ENCODE results near the gene TMSB4X. TPM values are rescaled to one million over a fixed set of nuclear protein-coding genes. Genes with fewer than 3 reads are reported as not detected.
"Not testable (repeated sequence)": the region's sequence is repeated elsewhere in the genome, so short reads cannot be mapped to it uniquely, and the experiment has no call there.

Gene TMSB4X
- total RNA-seq, 1 experiment from 2014 or later, result 1,095 TPM

DNA sequence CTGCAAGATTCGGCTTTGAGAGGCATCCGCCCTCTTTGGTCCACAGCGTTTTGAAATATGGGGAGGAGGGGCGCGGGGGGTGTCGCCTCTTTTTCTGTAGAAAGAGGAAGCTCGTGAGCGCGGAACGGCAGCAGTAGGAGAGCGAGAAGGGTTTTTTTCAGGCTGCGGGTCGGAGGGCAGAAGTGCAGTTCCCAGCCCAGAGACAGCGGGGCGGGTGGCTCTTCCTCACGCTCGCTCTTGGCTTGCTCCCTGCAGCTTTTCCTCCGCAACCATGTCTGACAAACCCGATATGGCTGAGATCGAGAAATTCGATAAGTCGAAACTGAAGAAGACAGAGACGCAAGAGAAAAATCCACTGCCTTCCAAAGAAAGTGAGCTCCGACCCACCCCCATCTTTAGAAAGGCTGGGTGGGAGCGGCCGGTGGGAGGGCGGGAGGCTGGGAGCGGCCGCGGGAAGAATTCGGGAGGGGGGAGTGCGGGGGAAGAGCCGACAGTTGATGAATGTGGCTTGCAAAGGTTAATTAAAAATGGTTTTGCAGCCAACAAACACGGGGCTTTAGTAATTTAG is 1.2 kb downstream of the TMSB4X start:
- TF ChIP-seq, protein P1, sequence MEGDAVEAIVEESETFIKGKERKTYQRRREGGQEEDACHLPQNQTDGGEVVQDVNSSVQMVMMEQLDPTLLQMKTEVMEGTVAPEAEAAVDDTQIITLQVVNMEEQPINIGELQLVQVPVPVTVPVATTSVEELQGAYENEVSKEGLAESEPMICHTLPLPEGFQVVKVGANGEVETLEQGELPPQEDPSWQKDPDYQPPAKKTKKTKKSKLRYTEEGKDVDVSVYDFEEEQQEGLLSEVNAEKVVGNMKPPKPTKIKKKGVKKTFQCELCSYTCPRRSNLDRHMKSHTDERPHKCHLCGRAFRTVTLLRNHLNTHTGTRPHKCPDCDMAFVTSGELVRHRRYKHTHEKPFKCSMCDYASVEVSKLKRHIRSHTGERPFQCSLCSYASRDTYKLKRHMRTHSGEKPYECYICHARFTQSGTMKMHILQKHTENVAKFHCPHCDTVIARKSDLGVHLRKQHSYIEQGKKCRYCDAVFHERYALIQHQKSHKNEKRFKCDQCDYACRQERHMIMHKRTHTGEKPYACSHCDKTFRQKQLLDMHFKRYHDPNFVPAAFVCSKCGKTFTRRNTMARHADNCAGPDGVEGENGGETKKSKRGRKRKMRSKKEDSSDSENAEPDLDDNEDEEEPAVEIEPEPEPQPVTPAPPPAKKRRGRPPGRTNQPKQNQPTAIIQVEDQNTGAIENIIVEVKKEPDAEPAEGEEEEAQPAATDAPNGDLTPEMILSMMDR (IDR thresholded peaks at IDR 0.05; ENCODE audit: insufficient read depth in 1 of 2, low read depth in 1 of 2, low read length in 1 of 2, severe bottlenecking in 1 of 2, unreplicated experiment in 1 of 2), result no peak
- peaks cover 6% of the 10 kb centered on the region for H3K4me1 ChIP-seq
- peak overlapping the region; percentile 67 for H3K4me3 ChIP-seq (ENCODE audit: low read depth, low read length)
- H3K36me3 ChIP-seq (ENCODE audit: control insufficient read depth, insufficient read depth, low read length), result no peaks in the 10 kb centered on the region
- H3K4me1 Mint-ChIP-seq (ENCODE audit: low read depth, unreplicated experiment), result peaks cover 10% of the 10 kb centered on the region
- ChIA-PET POLR2A (interaction anchor here (0.6 to 1.0 kb wide), 4 partner anchors 29 to 512 kb away, joined by 3 to 8 read pairs (median 5); no protein-coding TSS in a partner anchor), CTCF (interaction anchor here (0.8 kb wide), 1 partner anchor 29 kb away, joined by 3 read pairs; no protein-coding TSS in a partner anchor)
- DNase-seq, result peak; percentile 41 to 42
- no peaks in the 10 kb centered on the region for H3K27me3 ChIP-seq (replicated peaks; ENCODE audit: control insufficient read depth, insufficient read depth, low read length)
- H3K4me3 Mint-ChIP-seq (ENCODE audit: unreplicated experiment), result peak overlapping the region; percentile 97
- peaks cover 42% of the 10 kb centered on the region for H3K36me3 Mint-ChIP-seq (ENCODE audit: insufficient read depth, unreplicated experiment)
- TSS peak; percentile 96 for BruUV-seq (replicated peaks)
- no peaks in the 10 kb centered on the region for H3K9me3 ChIP-seq
- H3K27ac Mint-ChIP-seq (ENCODE audit: unreplicated experiment), result peak overlapping the region; percentile 94
- no peaks in the 10 kb centered on the region for H3K9me3 Mint-ChIP-seq (ENCODE audit: unreplicated experiment)
- intact Hi-C loops (cut with micrococcal nuclease; ENCODE audit: unreplicated experiment), result loop anchor here (1.0 to 10.0 kb wide), 5 partner anchors 13 to 359 kb away; no protein-coding TSS in a partner anchor
- no peaks in the 10 kb centered on the region for H3K27me3 Mint-ChIP-seq (ENCODE audit: insufficient read depth, unreplicated experiment)

DNA sequence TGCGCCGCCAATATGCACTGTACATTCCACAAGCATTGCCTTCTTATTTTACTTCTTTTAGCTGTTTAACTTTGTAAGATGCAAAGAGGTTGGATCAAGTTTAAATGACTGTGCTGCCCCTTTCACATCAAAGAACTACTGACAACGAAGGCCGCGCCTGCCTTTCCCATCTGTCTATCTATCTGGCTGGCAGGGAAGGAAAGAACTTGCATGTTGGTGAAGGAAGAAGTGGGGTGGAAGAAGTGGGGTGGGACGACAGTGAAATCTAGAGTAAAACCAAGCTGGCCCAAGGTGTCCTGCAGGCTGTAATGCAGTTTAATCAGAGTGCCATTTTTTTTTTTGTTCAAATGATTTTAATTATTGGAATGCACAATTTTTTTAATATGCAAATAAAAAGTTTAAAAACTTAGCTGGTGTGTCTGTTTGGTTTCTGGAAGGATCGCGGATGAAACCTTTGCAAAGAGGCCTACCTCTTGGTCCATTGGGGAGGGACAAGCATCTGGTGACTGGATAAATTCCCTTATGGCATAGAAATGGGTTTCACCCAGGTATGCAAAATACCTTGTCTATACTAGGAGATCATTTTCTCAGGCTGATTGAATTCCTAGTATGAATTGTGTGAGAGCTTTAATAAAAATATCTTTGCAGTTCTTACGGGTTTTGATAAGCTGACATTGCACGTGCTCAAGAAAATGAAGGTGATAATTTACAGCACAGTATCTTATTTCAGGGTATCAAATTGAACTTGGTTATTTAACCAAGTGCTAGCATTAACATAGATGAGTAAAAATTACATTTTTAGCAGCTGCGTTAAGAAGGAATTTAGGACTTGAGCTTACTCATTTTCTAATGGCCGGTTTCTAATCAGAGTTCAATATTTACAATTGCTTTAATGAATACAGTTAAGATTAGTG is 2.2 kb downstream of the TMSB4X start:
- not testable (repeated sequence) for H3K27me3 ChIP-seq (replicated peaks; ENCODE audit: control insufficient read depth, insufficient read depth, low read length); H3K27me3 Mint-ChIP-seq (ENCODE audit: insufficient read depth, unreplicated experiment); H3K36me3 ChIP-seq (ENCODE audit: control insufficient read depth, insufficient read depth, low read length); BruUV-seq (replicated peaks); DNase-seq; H3K9me3 ChIP-seq; H3K27ac Mint-ChIP-seq (ENCODE audit: unreplicated experiment); H3K4me3 ChIP-seq (ENCODE audit: low read depth, low read length); H3K9me3 Mint-ChIP-seq (ENCODE audit: unreplicated experiment); H3K4me1 ChIP-seq
- Mint-ChIP-seq H3K4me1 (ENCODE audit: low read depth, unreplicated experiment) (peaks cover 10% of the 10 kb centered on the region), H3K4me3 (ENCODE audit: unreplicated experiment) (peak overlapping the region; percentile 97), H3K36me3 (ENCODE audit: insufficient read depth, unreplicated experiment) (peaks cover 42% of the 10 kb centered on the region)
- ChIA-PET POLR2A (interaction anchor here (1.0 kb wide), 1 partner anchor 511 kb away, joined by 8 read pairs; no protein-coding TSS in a partner anchor), CTCF (interaction anchor here (0.8 kb wide), 1 partner anchor 30 kb away, joined by 3 read pairs; no protein-coding TSS in a partner anchor)
- intact Hi-C loops (cut with micrococcal nuclease; ENCODE audit: unreplicated experiment), result loop anchor here (1.0 to 10.0 kb wide), 4 partner anchors 52 to 358 kb away; no protein-coding TSS in a partner anchor

DNA sequence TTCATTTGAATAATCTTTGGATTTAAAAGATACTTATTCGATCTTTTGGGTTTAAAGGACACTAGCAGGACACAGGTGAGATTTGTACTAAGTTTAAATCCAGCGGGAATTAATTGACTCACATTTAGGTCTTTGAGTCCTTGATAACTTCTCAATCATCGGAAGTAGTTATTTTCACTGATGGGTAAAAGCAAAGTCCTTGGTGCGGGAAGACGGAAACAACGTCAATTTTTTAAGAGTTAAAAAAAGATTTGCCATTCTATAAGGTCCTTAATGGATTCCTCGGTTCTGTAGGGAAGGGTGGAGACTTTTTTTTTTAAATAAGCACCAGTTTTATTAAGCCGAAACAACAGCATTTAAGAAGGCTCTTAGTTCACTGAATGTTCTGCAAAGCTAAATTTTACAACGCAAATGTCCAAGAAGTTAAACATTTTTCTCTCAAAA is 2.9 kb downstream of the TMSB4X start:
- no TSS peak for BruUV-seq (replicated peaks)
- no peaks in the 10 kb centered on the region for H3K9me3 Mint-ChIP-seq (ENCODE audit: unreplicated experiment)
- Histone ChIP-seq H3K9me3 (no peaks in the 10 kb centered on the region), H3K27me3 (replicated peaks; ENCODE audit: control insufficient read depth, insufficient read depth, low read length) (no peaks in the 10 kb centered on the region), H3K4me3 (ENCODE audit: low read depth, low read length) (no peak overlapping the region), H3K36me3 (ENCODE audit: control insufficient read depth, insufficient read depth, low read length) (no peaks in the 10 kb centered on the region), H3K4me1 (peaks cover 6% of the 10 kb centered on the region)
- no peak overlapping the region for H3K27ac Mint-ChIP-seq (ENCODE audit: unreplicated experiment)
- H3K4me3 Mint-ChIP-seq (ENCODE audit: unreplicated experiment), result no peak overlapping the region
- TF ChIP-seq, protein P1 (IDR thresholded peaks at IDR 0.05; ENCODE audit: insufficient read depth in 1 of 2, low read depth in 1 of 2, low read length in 1 of 2, severe bottlenecking in 1 of 2, unreplicated experiment in 1 of 2), result no peak
- peaks cover 42% of the 10 kb centered on the region for H3K36me3 Mint-ChIP-seq (ENCODE audit: insufficient read depth, unreplicated experiment)
- intact Hi-C loops (cut with micrococcal nuclease; ENCODE audit: unreplicated experiment), result loop anchor here (10.0 kb wide), 3 partner anchors 117 to 357 kb away; no protein-coding TSS in a partner anchor
- ChIA-PET POLR2A (no interaction called here), CTCF (no interaction called here)
- no peaks in the 10 kb centered on the region for H3K27me3 Mint-ChIP-seq (ENCODE audit: insufficient read depth, unreplicated experiment)
- peaks cover 10% of the 10 kb centered on the region for H3K4me1 Mint-ChIP-seq (ENCODE audit: low read depth, unreplicated experiment)
- DNase-seq, result no peak
